GM19324 (cell line): ENCODE data around the gene LHX5.

Source experiments
- ATAC-seq: cut with Tn5 transposase; IDR thresholded peaks from one replicate; pipeline ENCODE4 v1.9.1; 2021; ENCODE audit warnings: mild to moderate bottlenecking, moderate library complexity; ENCODE audit not compliant: unreplicated experiment, low FRiP score

LHX5 gene

DNA sequence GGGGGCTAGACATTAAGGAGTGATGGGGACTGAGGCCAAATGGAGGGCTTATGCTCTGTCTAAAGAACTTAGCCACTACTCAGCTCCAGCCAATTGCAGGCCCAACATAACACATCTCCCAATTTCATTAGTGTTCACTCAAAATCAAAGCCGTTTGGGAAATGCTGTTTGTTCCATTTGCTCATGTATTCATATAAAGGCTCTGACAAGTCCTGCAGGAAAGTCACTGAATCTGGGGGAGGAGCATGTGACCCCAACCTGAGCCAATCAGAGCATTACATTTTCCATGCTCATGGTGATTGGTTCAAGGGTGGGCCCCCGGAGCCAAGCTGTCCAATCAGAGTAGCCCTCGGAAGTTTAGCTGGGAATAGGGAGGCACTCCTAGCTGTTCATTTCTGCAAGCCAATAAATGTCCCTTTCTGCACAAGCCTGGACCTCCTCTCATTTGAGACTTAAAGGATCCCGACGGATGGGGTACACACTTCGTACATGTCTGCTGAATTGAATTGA lies 28.6 kb downstream of the LHX5 start:
- no peak for ATAC-seq

DNA sequence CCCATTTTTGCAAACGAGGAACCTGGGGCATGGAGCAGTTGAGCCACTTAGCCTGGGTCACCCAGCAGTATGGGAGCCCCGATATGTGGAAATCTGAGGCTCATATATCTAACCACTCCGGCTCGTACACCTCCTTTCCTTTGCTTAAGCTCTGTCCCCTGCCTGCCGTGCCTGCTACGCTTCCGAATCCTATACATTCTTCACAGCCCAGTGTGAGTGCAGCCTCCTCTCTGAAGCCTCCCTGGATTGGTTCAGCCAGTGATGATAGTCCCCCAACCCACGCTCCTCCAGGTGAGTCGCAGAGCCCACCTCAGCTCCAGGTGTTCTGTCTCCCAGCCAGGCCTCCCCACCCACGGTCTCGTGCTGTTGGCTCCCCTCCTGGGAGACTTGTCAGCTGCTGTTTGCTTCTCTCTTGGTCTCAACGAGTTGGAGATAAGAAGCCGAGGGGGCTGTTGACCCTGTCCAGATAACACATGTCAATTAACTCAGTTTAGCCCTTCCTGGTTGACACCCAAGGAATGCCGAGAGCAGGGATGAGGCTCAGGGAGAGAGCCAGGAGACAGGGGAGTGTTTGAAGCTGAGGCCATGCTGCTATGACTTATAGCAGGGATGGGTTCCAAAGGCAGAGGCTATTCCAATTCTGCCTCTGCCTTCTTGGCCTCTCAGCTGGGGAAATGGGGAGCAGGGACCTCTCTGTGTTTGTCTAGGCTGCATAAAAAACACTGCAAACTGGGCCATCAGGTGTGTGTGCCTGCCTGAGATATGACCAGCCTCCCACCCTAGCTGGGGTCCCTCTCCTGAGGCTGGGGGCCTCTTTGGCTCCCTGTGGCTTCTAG lies 30.5 kb downstream of the LHX5 start:
- no peak for ATAC-seq

DNA sequence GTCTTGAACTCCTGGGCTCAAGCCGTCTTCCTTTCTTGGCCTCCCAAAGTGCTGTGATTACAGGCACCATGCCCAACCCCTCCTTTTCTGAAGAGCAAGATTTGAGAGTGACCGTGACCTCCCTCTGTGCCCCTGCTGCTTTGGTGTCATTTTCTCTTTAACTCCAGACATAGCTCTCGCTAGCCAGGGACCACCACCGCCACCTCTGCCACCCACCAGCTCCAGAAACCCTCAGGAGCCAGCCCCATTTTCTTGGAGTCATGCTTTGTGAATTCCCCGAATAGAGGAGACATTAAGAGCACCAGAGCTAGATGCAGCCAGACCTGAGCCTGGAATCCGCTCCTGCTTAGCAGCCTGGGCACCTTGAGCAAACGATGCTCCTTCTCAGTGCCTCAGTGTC lies 31.3 kb downstream of the LHX5 start:
- no peak for ATAC-seq

DNA sequence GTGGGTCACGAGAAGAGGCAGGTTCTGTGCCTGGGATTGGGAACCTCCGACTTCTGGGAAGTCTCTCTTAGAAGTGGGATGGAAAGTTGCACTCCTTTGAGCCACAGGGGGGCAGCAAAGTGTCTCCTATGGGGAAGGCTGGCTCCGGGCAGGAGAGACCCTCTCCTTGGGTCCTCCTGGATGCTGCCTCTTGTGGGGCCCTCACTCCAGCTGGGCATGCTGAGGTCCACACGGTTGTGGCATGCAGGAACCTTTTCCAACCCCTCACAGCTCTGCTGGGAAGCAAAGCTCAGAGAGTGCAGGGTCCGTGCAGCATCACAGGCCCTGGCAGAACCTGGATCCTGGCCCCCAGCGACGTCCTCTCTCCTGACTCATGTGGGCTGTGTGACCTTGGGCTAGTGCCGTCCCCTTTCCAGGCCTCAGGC lies 32.1 kb downstream of the LHX5 start:
- ATAC-seq = no peak

DNA sequence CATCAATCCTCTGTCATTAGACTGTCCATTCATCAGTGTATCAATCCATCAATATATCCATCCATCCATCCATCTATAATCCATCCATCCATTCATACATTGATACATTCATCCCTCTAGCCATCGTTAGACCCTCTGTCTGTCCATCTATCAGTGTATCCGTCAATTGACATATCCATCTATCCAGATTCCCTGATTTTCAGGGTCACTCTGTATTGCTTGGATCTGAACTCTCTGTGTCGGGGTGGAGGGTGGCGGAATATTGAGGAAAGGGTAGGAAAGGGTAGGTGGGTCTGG lies 32.4 kb downstream of the LHX5 start:
- no peak for ATAC-seq

GRCh38 chr12:113438523-113439300 lies 33.0 kb downstream of the LHX5 start:
- ATAC-seq = no peak

DNA sequence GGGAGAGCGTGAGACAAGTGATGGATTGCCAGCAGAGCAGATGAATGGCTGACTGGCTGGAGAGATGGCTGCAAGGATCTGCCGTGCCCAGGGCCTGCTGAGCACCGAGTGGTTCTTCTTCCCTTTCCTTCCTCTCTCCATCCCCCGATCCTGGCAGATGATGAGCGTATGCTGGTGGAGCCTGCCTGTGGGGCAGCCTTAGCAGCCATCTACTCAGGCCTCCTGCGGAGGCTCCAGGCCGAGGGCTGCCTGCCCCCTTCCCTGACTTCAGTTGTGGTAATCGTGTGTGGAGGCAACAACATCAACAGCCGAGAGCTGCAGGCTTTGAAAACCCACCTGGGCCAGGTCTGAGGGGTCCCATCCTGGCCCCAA lies 34.0 kb downstream of the LHX5 start:
- no peak for ATAC-seq

- no peak for ATAC-seq
Observed at GRCh38 chr12:113436993-113437728, 34.5 kb downstream of the LHX5 start.

- ATAC-seq = no peak
Observed at GRCh38 chr12:113436586-113436985, 35.1 kb downstream of the LHX5 start.

GRCh38 chr12:113435367-113435766 lies 36.3 kb downstream of the LHX5 start:
- ATAC-seq = no peak

DNA sequence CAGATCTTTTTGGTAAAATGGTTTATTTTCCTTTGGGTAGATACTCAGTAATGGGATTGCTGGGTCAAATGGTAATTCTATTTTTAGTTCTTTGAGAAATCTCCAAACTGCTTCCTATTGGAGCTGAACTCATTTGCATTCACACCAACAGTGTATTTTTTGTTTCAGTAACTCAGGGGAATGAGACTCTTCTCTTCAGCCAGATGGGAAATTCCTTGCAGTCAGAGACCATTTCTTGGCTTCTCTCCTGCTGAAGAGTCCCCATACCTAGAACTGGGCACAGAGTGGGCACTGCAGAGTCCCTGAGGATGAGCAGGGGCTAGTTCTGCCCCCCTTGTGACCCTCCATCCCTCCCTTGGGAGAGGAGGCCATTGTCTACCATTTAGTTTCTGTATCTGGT lies 38.7 kb downstream of the LHX5 start:
- no peak for ATAC-seq

DNA sequence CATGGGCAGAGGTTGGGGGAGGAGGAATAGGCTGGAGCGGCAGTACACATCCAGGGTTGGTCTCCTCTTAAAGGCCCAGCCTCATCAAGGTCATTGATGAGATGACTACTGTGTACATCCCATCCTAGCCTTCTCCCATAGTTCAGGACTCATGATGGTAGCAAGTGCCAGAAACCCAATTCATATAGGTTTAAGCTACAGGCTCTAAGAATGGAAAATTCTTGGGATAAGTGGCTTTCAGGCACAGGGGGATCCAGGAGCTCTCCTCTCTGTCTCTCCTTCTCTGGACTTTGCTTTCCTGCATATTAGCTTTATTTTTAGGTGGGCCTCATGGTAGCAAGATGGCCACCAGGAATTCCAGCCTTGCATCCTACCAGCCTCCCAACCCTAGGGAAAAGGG lies 43.2 kb downstream of the LHX5 start:
- ATAC-seq = no peak

GRCh38 chr12:113427882-113428281 lies 43.8 kb downstream of the LHX5 start:
- ATAC-seq = no peak

GRCh38 chr12:113425960-113426453 lies 45.7 kb downstream of the LHX5 start:
- ATAC-seq = no peak

DNA sequence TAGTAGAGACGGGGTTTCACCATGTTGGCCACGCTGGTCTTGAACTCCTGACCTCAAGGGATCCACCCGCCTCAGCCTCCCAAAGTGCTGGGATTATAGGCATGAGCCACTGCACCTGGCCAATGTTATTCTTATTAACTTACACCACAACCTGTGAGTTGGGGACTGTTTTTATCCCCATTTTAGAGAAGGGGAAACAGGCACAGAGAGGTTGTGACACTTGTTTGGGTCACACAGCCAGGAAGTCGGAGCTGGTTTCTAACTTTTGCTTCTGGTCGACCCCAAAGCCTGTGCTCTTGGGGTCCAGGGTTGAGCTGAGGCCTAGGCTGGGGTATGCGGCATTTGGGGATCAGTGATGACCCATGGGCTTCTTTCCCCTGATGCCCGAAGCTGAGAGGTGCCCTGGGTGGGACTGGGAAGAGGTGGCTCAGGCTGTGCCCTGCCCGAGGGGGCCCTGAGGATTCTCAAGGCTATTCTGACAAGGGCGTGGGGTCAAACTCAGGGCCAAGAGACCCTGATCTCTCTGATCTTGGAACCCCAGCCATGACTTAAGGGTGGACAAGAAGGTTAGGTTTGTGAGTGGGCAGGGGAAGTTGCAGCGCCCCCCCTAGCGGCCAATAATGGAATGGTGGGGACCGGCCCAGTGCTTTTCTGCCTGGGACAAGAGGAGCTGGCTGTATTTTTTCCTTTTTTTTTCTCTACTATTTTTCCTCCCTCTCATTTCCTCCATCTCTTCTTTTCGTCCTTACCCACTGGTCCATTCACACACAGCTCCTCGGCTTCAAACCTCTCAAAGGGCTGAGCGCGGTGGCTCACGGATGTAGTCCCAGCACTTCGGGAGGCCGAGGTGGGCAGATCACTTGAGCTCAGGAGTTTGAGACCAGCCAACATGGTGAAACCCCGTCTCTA lies 46.5 kb downstream of the LHX5 start:
- no peak for ATAC-seq

DNA sequence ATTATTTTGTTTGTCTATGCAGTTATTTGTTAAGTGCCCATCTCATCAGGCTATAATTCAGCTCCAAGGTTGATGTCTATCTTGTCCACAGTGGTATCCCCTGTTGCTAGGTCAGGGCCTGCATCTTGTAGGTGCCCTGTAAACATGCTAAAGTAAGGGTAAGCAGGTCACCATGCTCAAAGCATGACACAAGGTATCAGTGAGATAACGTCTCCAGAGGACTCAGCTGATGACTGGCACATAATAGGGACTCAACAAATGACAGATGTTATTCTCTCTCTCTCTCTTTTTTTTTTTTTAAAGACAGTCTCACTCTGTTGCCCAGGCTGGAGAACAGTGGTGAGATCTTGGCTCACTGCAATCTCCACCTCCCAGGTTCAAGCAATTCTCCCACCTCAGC lies 47.2 kb downstream of the LHX5 start:
- no peak for ATAC-seq

DNA sequence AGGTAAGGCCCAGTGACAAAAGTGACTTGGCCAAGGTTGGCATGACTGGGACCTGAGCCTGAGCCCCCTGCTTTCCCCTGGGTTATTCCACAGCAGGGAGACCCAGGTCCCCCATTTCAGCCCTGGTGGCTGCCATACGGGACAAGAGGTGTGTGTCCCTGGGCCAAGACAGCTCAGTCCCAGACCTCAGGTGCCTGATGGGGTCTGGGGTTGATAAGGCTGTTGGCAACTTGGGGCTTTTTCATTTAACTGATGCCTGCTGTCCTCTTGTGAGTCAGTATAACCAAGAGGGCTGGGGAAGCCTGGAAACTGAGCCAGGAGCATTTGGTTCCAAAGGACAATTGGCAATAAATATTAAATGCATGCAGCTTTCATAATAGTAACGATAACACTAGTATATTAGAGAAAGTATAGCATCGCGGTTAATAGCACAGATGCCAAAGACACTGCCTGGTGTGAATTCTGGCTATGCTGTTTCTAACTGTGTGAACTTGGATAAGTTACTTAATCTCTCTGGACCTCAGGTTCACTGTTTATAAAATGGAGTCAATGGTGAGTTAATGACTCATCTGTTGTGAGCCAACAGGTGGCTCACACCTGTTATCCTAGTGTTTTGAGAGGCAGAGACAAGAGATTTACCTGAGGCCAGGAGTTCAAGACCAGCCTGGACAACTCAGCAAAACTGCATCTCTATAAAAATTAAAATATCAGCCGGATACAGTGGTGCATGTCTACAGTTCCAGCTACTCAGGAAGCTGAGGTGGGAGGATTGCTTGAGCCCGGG lies 48.6 kb downstream of the LHX5 start:
- no peak for ATAC-seq

DNA sequence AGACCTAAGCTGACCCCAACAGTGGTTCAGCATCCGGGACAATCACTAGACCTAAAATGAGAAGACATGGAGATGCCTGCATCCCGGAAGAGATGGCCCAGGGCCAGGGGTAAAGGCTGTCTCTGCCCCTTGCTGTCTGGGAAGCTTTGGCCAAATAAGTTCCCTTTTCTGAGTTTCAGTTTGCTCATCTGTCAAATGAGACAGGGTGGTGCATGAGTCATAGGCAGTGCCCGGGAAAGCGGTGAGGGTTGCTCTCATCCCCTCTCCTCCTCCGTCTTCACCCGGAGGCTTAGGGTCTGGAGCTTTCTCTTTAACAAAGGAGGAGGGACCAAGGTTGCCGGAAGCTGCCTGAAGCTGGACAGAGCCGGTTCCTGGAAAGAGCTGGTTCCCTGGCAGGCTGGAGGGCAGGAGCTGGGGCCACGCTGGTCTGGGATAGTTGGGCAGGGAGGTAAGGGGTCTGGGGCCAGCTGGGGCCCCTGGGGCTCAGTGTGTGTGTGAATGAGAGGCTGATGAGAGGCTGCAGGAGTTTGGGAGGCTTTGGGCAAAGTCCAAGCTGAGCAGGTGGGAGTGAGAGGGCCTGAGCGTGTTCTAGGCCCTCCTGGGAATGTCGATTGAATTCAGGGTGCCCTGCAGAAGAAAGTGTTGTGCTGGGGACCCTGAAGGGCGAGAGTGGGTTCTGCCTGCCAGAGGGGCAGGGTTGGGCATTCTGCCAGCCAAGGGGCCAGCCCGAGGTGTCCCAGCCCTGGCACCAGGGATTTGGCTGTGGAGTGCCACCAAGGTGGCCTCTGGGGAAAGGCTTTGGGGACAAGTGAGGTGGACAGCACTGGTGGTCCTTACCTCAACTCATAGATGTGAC lies 49.4 kb downstream of the LHX5 start, which contains the start of gene SDSL:
Gene SDSL (plus strand): TSS at position 351 of the 856 bp plus-strand sequence. CDS start 5,603 bp downstream, outside the sequence.
- peak; percentile 79 for ATAC-seq
